GM20000 (cell line): Measurements from ENCODE around the gene ANTKMT.
A peak's percentile ranks its signal among the peaks of the same experiment; 100 is the strongest.

ENCODE experiments used
- DNase-seq: peaks from one replicate; pipeline ENCODE4 v3.0.0; 2012; ENCODE audit warnings: low spot score
- CTCF ChIP-seq: IDR thresholded peaks from 2 replicates; pipeline ENCODE4 v1.5.1; 2012; ENCODE audit warnings: mild to moderate bottlenecking, control low read depth; ENCODE audit errors: extremely low read depth, missing control alignments

The ANTKMT gene

GRCh38 chr16:678858-679813, 41.8 kb upstream of the ANTKMT start:
- DNase-seq = peak; percentile 68
- no peak for TF ChIP-seq CTCF

- no peak for TF ChIP-seq CTCF
- DNase-seq = peak; percentile 94
Observed at GRCh38 chr16:679814-680624, 40.9 kb upstream of the ANTKMT start, which contains the start of gene STUB1. STUB1 (plus strand) TSS chr16:680410; CDS start chr16:680526, 116 bp downstream.

- no peak for TF ChIP-seq CTCF
- no peak for DNase-seq
Observed at GRCh38 chr16:680625-680945, 40.4 kb upstream of the ANTKMT start.

DNA sequence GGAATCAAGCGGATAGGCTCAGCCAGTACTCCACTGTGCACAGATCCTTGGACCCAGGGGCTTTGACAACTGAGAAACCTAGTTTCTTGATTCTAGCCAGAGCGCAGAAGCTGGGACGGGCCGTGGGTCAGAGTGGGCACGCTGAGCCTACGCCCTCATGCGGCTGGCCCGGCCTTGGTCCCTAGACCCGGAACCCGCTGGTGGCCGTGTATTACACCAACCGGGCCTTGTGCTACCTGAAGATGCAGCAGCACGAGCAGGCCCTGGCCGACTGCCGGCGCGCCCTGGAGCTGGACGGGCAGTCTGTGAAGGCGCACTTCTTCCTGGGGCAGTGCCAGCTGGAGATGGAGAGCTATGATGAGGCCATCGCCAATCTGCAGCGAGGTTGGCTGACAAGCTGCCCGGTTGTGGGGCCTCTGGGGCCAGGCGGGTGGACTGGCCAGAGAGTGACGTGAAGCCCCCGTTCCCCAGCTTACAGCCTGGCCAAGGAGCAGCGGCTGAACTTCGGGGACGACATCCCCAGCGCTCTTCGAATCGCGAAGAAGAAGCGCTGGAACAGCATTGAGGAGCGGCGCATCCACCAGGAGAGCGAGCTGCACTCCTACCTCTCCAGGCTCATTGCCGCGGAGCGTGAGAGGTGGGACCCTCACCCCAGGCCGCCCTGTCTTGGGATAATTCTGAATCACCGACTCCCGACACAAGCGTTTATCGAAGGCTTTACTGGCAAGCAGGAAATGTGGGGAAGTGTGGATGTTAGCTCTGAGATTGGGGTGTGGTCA, 39.8 kb upstream of the ANTKMT start:
- DNase-seq = no peak
- no peak for TF ChIP-seq CTCF

GRCh38 chr16:681746-682427, 39.1 kb upstream of the ANTKMT start:
- no peak for TF ChIP-seq CTCF
- DNase-seq = no peak

GRCh38 chr16:682493-683395, 38.2 kb upstream of the ANTKMT start:
- DNase-seq = no peak
- TF ChIP-seq CTCF = no peak
